CD14-positive monocyte (primary cell): ENCODE results near the gene SPATA32. TPM values are rescaled to one million over a fixed set of nuclear protein-coding genes. Genes with fewer than 3 reads are reported as not detected.

ENCODE experiments used
- DNase-seq, 3 donors: peaks; one replicate each; pipeline ENCODE4 v3.0.0-alpha.2; 2011 to 2022
- H2AFZ ChIP-seq: 2 replicates; pipeline ENCODE4 v1.6.0; 2012; ENCODE audit warnings: mild to moderate bottlenecking, low read depth, low read length, inconsistent platforms; ENCODE audit not compliant: insufficient read depth, poor library complexity, severe bottlenecking
- H3K27ac ChIP-seq, 2 donors: 1 replicate in 1 of 2; 2 replicates in 1 of 2; pipeline ENCODE4 v1.5.1; 2012 to 2013; ENCODE audit warnings: low read length in 2 of 2, control low read depth in 1 of 2, inconsistent platforms in 1 of 2, low read depth in 1 of 2, mild to moderate bottlenecking in 1 of 2
- H3K27me3 ChIP-seq, 2 donors: one replicate each; pipeline versions ENCODE4 v1.6.0 to v1.6.1; 2011 to 2013; ENCODE audit warnings: low read length in 2 of 2; ENCODE audit not compliant: control insufficient read depth in 2 of 2, insufficient read depth in 2 of 2
- H3K36me3 ChIP-seq, 2 donors: replicated peaks in 1 of 2; 1 replicate in 1 of 2; 2 replicates in 1 of 2; pipeline versions ENCODE4 v1.5.1 to v1.6.1; 2012 to 2013; ENCODE audit warnings: low read length in 2 of 2, control low read depth in 1 of 2, inconsistent platforms in 1 of 2, mild to moderate bottlenecking in 1 of 2; ENCODE audit not compliant: insufficient read depth in 2 of 2, control insufficient read depth in 1 of 2
- H3K4me1 ChIP-seq, 2 donors: 1 replicate in 1 of 2; 2 replicates in 1 of 2; pipeline versions ENCODE4 v1.5.1 to v1.6.1; 2012 to 2013; ENCODE audit warnings: low read length in 2 of 2, control low read depth in 1 of 2, inconsistent platforms in 1 of 2, mild to moderate bottlenecking in 1 of 2, moderate library complexity in 1 of 2; ENCODE audit not compliant: insufficient read depth in 2 of 2, control insufficient read depth in 1 of 2
- H3K4me2 ChIP-seq: replicated peaks from 2 replicates; pipeline ENCODE3; 2012; ENCODE audit warnings: low read length, moderate library complexity, mild to moderate bottlenecking; ENCODE audit not compliant: poor library complexity, severe bottlenecking; ENCODE audit errors: extremely low read depth
- H3K4me3 ChIP-seq, 3 experiments: fragments of 200-600 bp in 1 of 3; sonication (generic) in 1 of 3; replicated peaks in 1 of 3; 1 replicate in 2 of 3; 2 replicates in 1 of 3; pipeline ENCODE4 v1.5.1; 2011 to 2013; ENCODE audit warnings: low read length in 3 of 3, mild to moderate bottlenecking in 3 of 3, control low read depth in 2 of 3, low read depth in 2 of 3, inconsistent platforms in 1 of 3, moderate library complexity in 1 of 3
- H3K79me2 ChIP-seq: 2 replicates; pipeline ENCODE4 v1.6.0; 2012; ENCODE audit warnings: mild to moderate bottlenecking, control low read depth, inconsistent platforms, low read length, moderate library complexity; ENCODE audit not compliant: insufficient read depth
- H3K9ac ChIP-seq: 2 replicates; pipeline ENCODE4 v1.6.0; 2017; ENCODE audit warnings: low read length, mild to moderate bottlenecking; ENCODE audit not compliant: insufficient read depth, poor library complexity, severe bottlenecking
- H3K9me3 ChIP-seq, 2 donors: replicated peaks in 1 of 2; 1 replicate in 1 of 2; 2 replicates in 1 of 2; pipeline versions ENCODE4 v1.5.1 to v1.6.1; 2012 to 2013; ENCODE audit warnings: low read length in 2 of 2, control low read depth in 1 of 2; ENCODE audit not compliant: control insufficient read depth in 1 of 2, insufficient read depth in 1 of 2
- H4K20me1 ChIP-seq: 2 replicates; pipeline ENCODE4 v1.6.0; 2012; ENCODE audit warnings: mild to moderate bottlenecking, low read length, control low read depth, moderate library complexity; ENCODE audit not compliant: insufficient read depth
- H3K27ac Mint-ChIP-seq, 7 donors: one replicate each; pipeline ENCODE4 v1.8.0; 2020; ENCODE audit warnings: mild to moderate bottlenecking in 7 of 7, mixed read lengths in 7 of 7, moderate library complexity in 6 of 7, inconsistent platforms in 2 of 7
- H3K27me3 Mint-ChIP-seq, 3 donors: one replicate each; pipeline ENCODE4 v1.8.0; 2021 to 2022; ENCODE audit warnings: low read depth in 3 of 3, mild to moderate bottlenecking in 3 of 3, mixed read lengths in 3 of 3, moderate library complexity in 3 of 3, inconsistent platforms in 1 of 3
- H3K36me3 Mint-ChIP-seq, 2 donors: one replicate each; pipeline ENCODE4 v1.8.0; 2020; ENCODE audit warnings: mixed read lengths in 2 of 2, inconsistent platforms in 1 of 2, mild to moderate bottlenecking in 1 of 2
- H3K4me1 Mint-ChIP-seq: one replicate; pipeline ENCODE4 v1.8.0; 2020; ENCODE audit warnings: mild to moderate bottlenecking, mixed read lengths
- H3K4me3 Mint-ChIP-seq, 2 donors: one replicate each; pipeline ENCODE4 v1.8.0; 2020; ENCODE audit warnings: mild to moderate bottlenecking in 2 of 2, mixed read lengths in 2 of 2, moderate library complexity in 1 of 2
- H3K9me3 Mint-ChIP-seq, 7 donors: one replicate each; pipeline ENCODE4 v1.8.0; 2020 to 2022; ENCODE audit warnings: mixed read lengths in 7 of 7, mild to moderate bottlenecking in 6 of 7, moderate library complexity in 6 of 7, inconsistent platforms in 2 of 7
- WGBS: methylation state at CpG from one replicate; pipeline ENCODE4 v1.1.5; 2013; ENCODE audit warnings: missing lambda C conversion rate; ENCODE audit not compliant: insufficient coverage; 5-methylcytosine and 5-hydroxymethylcytosine counted together
- intact Hi-C, 2 donors: fragments of 100-400 bp; cut with micrococcal nuclease; formaldehyde crosslinking; loops; one replicate each; pipeline versions ENCODE4 v1.15.0 to v1.15.1; 2023
- polyA plus RNA-seq, 3 donors: library from polyadenylated mRNA; depleted of rRNA in 1 of 3; unstranded in 2 of 3; stranded (reverse) in 1 of 3; fragments of 300-500 nt in 2 of 3; fragments of >200 nt in 1 of 3; fragmentation: Illumina TruSeq in 2 of 3; gene quantifications; 1 replicate in 2 of 3; 2 replicates in 1 of 3; pipeline ENCODE4 v1.2.3, GENCODE V29; 2012 to 2021
- TF ChIP-seq, protein P1 (sequence below): fragments of 200-600 bp; IDR thresholded peaks from one replicate; pipeline ENCODE4 v1.8.0; 2022; ENCODE audit warnings: antibody characterized with exemption, mild to moderate bottlenecking

SPATA32 gene
- polyA plus RNA-seq, 3 donors, result not detected

GRCh38 chr17:45279898-45280297, 18.0 kb upstream of the SPATA32 start:
- H3K27me3 ChIP-seq, result no peaks in the 10 kb centered on the region
- peaks cover 53 to 77% of the 10 kb centered on the region in 2 donors for H3K36me3 Mint-ChIP-seq
- intact Hi-C loops, result loop anchor here in 1 of 2 donors (5.0 kb wide), 1 partner anchor 32 kb away; no protein-coding TSS in a partner anchor
- no peaks in the 10 kb centered on the region for H3K79me2 ChIP-seq
- no peak overlapping the region for H3K27ac Mint-ChIP-seq
- TF ChIP-seq, protein P1, sequence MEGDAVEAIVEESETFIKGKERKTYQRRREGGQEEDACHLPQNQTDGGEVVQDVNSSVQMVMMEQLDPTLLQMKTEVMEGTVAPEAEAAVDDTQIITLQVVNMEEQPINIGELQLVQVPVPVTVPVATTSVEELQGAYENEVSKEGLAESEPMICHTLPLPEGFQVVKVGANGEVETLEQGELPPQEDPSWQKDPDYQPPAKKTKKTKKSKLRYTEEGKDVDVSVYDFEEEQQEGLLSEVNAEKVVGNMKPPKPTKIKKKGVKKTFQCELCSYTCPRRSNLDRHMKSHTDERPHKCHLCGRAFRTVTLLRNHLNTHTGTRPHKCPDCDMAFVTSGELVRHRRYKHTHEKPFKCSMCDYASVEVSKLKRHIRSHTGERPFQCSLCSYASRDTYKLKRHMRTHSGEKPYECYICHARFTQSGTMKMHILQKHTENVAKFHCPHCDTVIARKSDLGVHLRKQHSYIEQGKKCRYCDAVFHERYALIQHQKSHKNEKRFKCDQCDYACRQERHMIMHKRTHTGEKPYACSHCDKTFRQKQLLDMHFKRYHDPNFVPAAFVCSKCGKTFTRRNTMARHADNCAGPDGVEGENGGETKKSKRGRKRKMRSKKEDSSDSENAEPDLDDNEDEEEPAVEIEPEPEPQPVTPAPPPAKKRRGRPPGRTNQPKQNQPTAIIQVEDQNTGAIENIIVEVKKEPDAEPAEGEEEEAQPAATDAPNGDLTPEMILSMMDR, result no peak
- no peak overlapping the region for H3K4me2 ChIP-seq
- 83% methylated on average over 1 of the region's 3 CpGs for WGBS
- H3K4me3 Mint-ChIP-seq, result no peak overlapping the region
- no peak overlapping the region for H3K4me3 ChIP-seq
- H3K27me3 Mint-ChIP-seq, result peaks cover 0 to 2% (median 0%) of the 10 kb centered on the region in 3 donors
- H4K20me1 ChIP-seq, result peaks cover 50% of the 10 kb centered on the region
- H2AFZ ChIP-seq, result no peak overlapping the region
- H3K9me3 ChIP-seq, result no peaks in the 10 kb centered on the region
- peaks cover 15% of the 10 kb centered on the region for H3K4me1 Mint-ChIP-seq
- H3K36me3 ChIP-seq, result peaks cover 40 to 76% of the 10 kb centered on the region in 2 donors
- no peak overlapping the region for H3K9ac ChIP-seq
- H3K4me1 ChIP-seq, result peaks cover 3 to 5% of the 10 kb centered on the region in 2 donors
- H3K9me3 Mint-ChIP-seq, result no peaks in the 10 kb centered on the region
- DNase-seq, result no peak
- H3K27ac ChIP-seq, result no peak overlapping the region

- H3K9ac ChIP-seq, result no peak overlapping the region
- H3K9me3 Mint-ChIP-seq, result no peaks in the 10 kb centered on the region
- peaks cover 37 to 75% of the 10 kb centered on the region in 2 donors for H3K36me3 ChIP-seq
- no peak overlapping the region for H2AFZ ChIP-seq
- peaks cover 0 to 2% (median 0%) of the 10 kb centered on the region in 3 donors for H3K27me3 Mint-ChIP-seq
- no peak overlapping the region for H3K27ac ChIP-seq
- WGBS, result 93% methylated on average over 3 of the region's 7 CpGs
- peaks cover 9% of the 10 kb centered on the region for H3K4me1 Mint-ChIP-seq
- no peaks in the 10 kb centered on the region for H3K9me3 ChIP-seq
- no peaks in the 10 kb centered on the region for H3K79me2 ChIP-seq
- intact Hi-C loops, result loop anchor here (1.0 to 5.0 kb wide), 2 partner anchors 34 to 107 kb away; no protein-coding TSS in a partner anchor
- H3K4me3 ChIP-seq, result no peak overlapping the region
- no peak overlapping the region for H3K4me3 Mint-ChIP-seq
- peaks cover 51% of the 10 kb centered on the region for H4K20me1 ChIP-seq
- H3K27ac Mint-ChIP-seq, result peak overlapping the region in 1 of 7 donors; percentile 23
- no peak for DNase-seq
- TF ChIP-seq, protein P1, result no peak
- peaks cover 3 to 5% of the 10 kb centered on the region in 2 donors for H3K4me1 ChIP-seq
- no peak overlapping the region for H3K4me2 ChIP-seq
- H3K36me3 Mint-ChIP-seq, result peaks cover 49 to 77% of the 10 kb centered on the region in 2 donors
- no peaks in the 10 kb centered on the region for H3K27me3 ChIP-seq
Measured at GRCh38 chr17:45277992-45278391, 16.1 kb upstream of the SPATA32 start.
